ENCODE results near the gene RPEL1.
"Not testable (repeated sequence)": the region's sequence is repeated elsewhere in the genome, so short reads cannot be mapped to it uniquely, and the experiment has no call there.

Gene RPEL1

DNA sequence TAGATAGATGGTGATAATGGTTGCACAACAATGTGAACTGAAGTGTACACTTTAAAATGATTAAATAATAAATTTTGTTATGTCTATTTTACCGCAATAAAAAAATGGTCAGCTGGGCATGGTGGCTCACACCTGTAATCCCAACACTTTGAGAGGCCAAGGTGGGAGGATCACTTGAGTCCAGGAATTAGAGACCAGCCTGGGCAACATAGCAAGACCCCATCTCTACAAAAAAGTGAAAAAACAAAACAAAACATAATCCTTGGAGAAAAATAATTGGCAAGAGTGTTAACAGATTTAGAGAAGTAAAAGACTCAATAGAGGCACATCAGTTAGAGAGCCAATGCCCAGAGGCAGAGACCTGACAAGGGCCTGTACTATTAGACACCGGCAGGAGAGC is 9.9 kb upstream of the RPEL1 start:
- no peak for DNase-seq

DNA sequence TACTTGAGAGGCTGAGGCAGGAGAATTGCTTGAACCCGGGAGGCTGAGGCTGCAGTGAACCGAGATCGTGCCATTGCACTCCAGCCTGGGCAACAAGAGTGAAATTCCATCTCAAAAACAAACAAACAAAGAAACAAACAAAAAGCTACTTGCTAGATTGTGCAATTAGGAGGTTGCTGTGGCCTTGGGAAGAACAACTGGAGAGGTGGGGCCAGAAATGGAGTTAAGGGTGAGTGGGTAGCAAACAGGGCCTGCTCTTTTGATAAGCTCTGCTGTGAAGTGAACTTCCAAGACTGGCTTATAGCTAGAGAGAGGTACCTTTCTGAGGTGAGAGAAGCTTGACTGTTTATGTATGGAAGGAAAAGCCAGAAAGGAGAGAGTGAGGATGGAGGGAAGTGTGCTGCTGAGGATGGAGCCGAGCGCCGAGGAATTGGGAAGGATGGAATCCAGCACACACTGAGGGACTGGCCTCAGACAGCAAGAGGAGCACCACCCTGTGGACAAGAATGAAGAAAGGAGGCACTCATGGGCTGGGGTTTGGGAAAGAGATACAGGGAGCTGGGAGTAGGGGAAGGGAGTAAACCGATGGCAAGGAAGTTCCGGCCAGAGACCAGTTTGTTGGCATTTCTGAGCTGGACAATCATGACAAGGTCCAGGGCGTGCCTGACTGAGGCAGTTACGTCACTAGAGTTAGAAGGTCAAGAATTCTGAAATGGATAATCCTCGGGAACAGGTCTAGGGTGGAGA is 7.0 kb upstream of the RPEL1 start:
- DNase-seq, result no peak

DNA sequence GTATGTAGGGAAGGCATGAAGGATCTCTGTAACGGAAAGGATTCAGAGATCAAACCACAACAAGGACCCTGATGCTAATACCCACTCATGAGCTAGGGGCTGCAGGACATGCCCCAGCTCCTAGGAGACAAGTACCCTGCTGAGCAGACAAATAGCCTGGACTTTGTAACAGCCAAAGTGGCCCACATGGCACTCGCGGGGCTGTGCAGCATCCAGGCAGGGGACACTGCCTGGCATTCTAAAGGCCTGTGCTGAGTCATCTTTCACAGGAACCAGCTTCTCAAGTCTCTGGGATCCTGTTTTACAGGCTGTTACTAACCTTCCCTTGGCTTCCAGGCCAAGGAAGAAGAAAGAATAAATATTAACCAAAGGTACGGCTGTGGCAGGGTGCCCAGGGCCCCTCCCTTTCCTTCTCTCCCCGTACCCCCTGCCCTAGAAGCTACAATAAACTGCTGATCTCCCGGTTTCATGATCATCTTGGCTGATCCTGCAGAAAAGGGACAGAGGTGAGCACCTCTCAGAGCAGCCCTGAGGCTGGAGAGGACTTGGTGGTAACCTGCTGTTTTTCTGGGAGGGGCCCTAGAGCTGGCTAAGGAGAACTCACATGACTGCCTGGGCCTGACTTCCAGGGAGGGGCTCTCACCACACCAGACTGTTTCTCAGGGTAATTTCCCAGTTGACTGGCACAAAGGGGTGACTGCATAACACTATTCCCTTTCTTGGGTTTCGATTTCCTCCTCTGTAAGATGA is 4.2 kb upstream of the RPEL1 start:
- no peak for DNase-seq

DNA sequence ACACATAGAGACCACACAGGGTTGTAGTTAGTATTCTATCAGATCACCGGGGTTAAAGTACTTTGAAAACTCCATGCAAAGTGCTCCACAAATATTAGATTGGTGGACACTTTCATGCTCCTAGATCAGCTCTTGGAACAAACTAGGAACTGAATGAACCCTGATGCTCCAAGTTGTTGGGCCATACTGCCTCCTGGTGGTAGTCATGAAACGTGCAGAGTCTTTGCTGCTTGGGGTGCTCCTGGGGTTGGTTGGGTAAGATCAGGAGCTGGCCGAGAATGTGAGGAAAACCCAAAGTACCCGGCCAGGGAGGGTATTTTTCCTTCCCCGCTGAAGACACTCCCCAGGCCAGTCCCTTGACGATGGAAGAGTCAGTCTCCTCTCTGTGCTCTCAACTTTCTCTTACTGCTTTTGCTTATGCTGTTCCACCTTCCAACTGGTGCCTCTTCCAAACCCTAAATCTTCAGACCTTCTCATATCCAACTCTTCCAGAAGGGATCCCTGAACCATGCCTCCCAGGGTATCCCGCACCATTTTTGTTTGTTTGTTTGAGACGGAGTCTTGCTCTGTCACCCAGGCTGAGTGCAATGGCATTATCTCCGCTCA is 918 bp upstream of the RPEL1 start:
- peak; percentile 4 for DNase-seq

DNA sequence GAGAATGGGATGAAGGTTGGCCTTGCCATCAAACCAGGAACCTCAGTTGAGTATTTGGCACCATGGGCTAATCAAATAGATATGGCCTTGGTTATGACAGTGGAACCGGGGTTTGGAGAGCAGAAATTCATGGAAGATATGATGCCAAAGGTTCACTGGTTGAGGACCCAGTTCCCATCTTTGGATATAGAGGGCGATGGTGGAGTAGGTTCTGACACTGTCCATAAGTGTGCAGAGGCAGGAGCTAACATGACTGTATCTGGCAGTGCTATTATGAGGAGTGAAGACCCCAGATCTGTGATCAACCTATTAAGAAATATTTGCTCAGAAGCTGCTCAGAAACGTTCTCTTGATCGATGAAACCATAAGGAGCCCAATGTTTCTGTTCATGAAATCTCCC is 637 bp downstream of the RPEL1 start:
- DNase-seq, result no peak

DNA sequence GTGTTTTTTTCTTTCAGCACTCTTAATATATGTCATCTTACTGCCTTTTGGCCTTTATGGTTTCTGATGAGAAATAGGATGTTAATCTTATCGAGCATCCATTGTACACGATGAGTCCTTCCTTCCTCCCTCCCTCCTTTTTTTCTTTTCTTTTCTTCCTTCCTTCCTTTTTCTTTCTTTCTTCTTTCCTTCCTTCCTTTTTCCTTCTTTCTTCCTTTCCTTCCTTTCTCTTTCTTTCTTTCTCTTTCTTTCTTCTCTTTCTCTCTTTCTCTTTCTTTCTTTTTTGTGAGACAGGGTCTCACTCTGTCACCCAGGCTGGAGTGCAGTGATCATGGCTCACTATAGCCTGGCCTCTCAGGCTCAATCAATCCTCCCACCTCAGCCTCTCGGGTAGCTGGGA is 8.4 kb downstream of the RPEL1 start:
- no peak for DNase-seq

DNA sequence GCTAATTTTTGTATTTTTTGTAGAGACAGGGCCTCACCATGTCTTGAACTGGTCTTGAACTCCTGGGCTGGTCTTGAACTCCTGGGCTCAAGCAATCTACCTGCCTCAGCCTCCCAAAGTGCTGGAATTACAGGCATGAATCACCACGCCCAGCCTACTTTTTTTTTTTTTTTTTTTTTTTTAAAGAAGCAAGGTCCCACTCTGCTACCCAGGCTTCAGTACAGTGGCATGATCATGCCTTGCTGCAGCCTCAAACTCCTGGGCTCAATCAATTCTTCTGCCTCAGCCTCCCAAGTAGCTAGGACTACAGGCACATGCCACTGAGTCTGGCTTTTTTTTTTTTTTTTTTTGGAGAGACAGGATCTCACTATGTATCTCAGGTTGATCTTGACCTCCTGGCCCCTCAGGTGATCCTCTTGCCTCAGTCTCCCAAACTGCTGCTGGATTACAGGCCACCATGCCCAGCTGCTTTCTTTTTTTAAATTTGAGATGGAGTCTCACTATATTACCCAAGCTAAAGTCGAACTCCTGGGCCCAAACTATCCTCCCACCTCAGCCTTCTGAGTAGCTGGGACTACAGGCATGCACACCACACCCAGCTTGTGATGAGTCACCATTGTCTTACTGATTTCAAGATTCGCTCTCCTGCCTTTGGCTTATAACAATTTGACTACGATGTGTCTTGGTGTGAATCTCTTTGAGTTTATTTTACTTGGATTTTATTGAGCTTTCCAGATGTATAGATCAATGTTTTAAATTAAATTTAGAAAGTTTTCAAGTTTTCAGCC is 9.0 kb downstream of the RPEL1 start:
- DNase-seq, result no peak

DNA sequence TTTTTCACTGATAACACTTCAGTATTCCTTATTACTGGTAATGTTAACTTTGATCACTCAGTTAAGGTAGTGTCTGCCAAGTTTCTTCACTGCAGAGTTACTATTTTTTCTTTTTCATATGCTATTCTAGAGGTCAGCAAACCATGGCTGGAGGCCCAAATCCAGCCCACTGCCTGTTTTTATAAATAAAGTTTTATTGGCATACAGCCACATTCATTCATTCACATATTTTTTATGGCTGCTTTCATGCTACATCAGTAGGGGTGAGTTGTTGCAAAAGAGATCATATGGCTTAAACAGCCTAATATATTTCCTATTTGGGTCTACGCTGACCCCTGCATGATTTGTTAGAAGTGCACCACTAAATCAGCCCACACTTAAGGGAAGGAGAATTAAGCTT is 10.9 kb downstream of the RPEL1 start:
- DNase-seq, result no peak

DNA sequence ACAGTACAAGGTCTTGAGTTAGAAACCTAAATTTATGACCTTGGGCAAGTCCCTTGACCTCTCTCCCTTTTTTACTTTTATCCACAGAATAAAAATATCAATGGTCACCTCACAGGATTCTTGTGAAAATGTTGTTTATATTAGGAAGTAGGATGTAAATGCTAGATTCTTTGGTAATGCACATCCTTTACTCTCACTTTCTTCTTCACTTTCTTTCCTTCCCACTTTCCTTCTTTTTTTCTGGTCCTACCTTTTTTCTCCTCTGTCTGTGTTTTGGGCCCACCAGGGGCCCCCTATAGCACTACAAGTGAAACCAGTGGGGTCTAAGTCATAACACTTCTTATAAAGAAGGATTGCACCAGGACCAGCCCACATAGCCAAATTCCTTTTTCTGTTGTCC is 12.1 kb downstream of the RPEL1 start:
- no peak for DNase-seq

DNA sequence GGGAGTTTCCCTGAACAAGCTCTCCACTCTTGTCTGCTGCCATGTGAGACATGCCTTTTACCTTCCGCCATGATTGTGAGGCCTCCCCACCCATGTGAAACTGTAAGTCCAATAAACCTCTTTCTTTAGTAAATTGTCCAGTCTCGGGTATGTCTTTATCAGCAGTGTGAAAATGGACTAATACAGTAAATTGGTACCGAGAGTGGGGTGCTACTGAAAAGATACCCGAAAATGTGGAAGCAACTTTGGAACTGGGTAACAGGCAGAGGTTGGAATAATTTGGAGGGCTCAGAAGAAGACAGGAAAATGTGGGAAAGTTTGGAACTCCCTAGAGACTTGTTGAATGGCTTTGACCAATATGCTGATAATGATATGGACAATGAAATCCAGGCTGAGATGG is 13.2 kb downstream of the RPEL1 start:
- not testable (repeated sequence) for DNase-seq

DNA sequence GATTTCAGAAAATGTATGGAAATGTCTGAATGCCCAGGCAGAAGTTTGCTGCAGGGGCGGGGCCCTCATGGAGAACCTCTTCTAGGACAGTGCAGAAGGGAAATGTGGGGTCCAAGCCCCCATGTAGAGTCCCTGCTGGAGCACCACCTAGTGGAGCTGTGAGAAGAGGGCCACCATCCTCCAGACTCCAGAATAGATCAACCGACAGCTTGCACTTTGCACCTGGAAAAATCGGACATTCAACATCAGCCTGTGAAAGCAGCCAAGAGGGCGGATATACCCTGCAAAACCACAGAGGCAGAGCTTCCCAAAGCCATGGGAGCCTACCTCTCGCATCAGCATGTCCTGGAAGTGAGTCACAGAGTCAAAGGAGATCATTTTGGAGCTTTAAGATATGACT is 14.3 kb downstream of the RPEL1 start:
- DNase-seq, result no peak

DNA sequence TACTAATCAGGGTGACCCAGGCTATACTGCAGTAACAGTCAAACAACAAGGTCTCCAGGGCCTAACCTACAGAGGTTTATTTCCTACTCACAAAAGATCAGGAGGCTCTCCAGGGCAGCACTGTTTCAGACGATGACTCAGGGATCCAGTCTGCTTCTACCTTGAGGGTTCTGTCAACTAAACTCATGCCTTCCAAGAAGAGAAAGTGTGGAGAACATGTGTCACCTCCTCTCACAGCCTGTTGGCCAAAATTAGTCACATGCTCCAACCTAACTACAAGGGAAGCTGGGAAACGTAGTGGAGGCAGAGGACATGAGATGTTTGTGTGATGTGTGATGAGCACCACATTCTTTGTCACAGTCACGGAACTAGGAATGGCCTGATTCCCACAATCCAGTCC is 16.5 kb downstream of the RPEL1 start:
- no peak for DNase-seq

DNA sequence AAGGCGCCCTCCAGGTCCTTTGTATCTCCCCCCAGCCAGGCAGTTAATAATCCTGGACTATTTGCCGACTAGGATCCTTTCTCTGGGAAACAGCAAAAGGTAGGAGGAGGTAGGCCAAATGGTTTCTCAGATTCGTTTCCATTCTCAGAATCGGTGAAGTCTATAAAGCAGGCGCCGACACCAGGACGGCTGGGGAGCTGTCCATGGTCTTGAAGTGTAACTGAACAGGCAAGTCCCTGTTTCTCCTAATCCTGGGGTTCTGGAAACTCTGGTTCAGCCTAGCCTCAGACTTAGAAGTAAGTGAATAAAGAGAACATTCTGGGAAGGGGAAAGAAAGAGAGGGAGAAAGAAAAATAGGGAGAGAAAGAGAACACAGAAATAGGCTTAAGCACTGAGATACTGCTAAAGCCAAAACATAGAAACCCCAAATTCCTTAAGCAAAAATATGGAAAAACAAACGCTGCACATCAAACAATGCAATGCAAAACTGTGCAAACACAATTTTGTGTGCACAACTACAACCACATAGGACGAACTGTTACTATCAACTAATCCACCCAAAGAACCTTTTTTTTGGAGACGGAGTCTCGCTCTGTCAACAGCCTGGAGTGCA is 20.1 kb downstream of the RPEL1 start:
- no peak for DNase-seq

DNA sequence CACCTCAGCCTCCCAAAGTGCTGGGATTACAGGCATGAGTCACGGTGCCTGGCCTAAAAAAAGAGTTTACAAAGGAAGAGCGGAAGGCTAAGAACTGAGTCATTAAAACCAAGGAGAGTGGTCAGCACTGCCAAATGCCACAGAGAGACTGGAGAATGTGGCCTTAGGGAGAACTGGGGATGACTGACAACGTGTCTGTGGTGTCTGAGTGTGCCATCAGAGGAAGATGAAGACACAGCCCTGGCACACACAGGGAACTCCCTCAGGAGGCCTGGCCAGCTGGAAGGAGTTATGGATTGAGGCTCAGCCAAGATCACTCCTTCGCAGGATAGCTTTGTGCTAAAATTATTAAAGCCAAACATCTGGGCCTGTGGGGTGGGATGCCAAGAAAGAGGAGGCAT is 27.4 kb downstream of the RPEL1 start:
- no peak for DNase-seq

DNA sequence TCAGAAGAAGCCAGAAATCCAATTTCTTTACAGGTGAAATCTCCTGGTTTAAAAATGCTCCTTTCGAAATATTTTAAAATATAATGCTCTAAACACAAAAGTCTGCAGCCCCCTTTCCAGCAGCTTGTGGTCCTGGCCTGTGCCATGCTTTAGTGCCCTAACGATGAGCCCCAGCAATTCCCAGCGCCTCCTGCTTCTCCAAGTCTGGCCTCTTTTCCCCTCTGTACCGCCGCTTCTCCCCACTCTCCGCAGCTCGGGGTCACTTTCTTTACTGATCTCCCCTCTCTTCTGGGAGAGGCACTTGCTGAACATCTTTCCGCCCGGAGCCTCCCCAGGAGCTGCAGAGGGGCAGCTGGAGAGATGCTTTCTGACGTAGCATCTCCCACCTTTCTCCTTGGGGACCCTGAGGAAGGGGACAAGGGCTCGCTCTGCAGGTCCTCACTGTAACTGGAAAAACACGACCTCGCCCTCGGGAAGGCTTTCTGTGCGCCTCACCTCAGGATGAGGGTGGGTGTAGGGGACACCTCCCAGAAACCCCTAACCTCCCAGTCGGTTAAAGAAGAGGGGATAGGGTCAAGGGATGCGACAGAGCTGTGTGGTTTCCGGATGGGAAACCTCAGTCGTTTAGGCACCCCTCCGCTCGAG is 30.7 kb downstream of the RPEL1 start:
- no peak for DNase-seq

DNA sequence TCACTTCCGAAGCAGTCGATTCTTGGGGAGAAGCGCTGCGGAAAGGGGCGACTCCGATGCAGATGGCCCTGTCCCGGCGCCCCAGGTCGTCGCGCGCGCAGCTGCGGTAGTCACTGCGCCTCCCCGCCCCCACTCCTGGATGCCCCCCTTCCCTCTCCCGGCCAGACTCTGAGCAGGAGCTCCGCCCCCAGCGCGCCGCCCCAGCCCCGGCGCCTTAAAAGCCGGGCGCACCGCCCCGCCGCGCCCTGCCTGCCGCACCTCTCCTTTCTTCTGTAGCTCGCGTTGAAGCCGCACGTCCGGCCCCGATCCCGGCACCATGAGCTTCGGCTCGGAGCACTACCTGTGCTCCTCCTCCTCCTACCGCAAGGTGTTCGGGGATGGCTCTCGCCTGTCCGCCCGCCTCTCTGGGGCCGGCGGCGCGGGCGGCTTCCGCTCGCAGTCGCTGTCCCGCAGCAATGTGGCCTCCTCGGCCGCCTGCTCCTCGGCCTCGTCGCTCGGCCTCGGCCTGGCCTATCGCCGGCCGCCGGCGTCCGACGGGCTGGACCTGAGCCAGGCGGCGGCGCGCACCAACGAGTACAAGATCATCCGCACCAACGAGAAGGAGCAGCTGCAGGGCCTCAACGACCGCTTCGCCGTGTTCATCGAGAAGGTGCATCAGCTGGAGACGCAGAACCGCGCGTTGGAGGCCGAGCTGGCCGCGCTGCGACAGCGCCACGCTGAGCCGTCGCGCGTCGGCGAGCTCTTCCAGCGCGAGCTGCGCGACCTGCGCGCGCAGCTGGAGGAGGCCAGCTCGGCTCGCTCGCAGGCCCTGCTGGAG is 31.4 kb downstream of the RPEL1 start, which contains the start of gene INA:
TSS of gene INA (plus strand) at position 243 of the 817 bp plus-strand sequence. CDS start at position 317, 74 bp downstream.
- peak; percentile 63 for DNase-seq

DNA sequence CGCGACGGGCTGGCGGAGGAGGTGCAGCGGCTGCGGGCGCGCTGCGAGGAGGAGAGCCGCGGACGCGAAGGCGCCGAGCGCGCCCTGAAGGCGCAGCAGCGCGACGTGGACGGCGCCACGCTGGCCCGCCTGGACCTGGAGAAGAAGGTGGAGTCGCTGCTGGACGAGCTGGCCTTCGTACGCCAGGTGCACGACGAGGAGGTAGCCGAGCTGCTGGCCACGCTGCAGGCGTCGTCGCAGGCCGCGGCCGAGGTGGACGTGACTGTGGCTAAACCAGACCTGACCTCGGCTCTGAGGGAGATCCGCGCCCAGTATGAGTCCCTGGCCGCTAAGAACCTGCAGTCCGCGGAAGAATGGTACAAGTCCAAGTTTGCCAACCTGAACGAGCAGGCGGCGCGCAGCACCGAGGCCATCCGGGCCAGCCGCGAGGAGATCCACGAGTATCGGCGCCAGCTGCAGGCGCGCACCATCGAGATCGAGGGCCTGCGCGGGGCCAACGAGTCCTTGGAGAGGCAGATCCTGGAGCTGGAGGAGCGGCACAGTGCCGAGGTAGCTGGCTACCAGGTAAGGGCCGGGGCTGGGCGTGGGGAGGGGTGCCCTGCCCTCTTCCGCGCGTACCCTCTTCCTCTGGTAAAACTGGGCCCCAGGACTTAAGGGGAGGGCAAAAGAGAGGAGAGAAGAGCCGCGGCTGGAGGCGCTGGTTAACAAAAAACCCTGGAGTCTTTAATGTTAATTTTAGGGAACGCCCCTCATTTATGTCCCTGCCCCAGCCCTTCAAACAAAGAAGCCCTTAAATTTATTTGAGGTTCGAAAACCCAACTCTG is 32.2 kb downstream of the RPEL1 start:
- DNase-seq, result peak; percentile 8

DNA sequence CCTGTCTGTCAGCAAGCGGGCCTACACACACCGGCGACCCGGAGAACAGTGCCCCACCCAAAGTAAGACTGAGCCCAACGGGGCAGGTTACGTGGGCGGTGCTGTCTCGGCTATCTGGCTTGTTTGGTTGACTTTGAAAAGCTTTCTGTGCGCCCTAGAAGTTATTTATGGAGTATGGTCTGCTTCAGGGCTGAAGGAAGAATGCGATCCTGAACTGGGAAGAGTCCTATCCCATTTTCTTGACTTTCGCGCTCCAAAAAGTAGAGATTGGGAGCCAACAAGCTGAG is 32.8 kb downstream of the RPEL1 start:
- DNase-seq, result no peak

DNA sequence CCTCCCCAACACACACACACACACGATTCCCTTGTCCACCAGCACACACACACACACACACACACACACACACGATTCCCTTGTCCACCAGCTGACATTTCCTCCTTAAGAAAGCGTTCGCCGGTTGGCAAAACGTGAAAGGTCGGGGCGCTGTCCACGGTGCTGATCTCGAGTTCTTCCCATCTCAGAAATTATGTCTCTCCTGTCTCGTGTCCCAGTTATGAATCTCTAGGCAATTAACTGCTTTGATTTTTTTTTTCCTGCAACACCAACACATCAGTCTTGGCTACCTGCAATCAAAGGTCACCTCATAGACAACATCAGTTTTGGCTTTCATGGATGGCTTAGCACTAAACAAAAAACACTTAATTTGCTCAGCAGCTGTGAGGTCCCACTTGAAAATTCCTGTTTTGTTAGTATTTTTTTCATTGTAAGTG is 33.2 kb downstream of the RPEL1 start:
- peak; percentile 24 for DNase-seq

DNA sequence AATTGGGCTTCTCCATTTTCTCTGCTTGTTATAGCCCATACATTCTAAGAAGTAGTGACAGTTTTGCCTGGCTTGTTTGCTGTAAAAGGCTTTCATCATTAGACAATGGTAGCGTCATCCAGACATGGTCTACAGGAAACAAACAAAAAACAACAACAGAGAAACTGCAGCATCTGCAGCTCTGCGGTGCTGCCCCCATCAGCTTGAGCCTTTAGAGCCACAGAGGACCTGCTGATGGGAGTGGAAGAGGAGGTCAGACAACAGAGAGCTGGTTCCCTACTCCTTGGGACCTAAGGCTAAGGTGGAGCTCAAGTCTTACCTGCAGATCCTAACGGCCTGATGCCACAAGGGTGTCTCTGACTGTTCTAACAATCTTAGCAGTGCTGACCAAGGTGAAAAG is 34.3 kb downstream of the RPEL1 start:
- DNase-seq, result no peak

DNA sequence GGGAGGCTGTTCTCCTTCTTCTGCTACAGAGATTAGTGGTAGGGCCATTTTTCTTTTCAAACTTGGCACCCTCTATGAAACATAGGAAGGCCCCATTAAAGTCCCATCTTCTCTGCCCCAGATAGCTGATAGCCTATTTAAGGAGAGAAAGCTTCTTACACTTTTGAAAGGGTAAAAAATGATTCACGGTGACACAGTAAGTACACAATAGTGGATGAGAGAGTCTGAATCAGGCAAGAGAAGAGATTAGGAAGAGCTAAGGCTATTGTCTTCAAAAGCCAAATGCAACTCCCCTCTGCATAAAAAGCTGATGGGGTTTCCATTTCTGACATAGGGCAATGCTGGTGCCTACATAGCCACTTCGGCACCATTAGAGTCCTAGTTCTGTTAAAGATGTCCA is 34.8 kb downstream of the RPEL1 start:
- no peak for DNase-seq
